Smooth muscle cell (in vitro differentiated cells): ENCODE data around the gene IRX1. TPM values are rescaled to one million over a fixed set of nuclear protein-coding genes. Genes with fewer than 3 reads are reported as not detected.

ENCODE experiments used
- DNase-seq: peaks from one replicate; lab custom pipeline; 2025; ENCODE audit not compliant: unreplicated experiment; lab: John Stamatoyannopoulos, UW
- H2AFZ ChIP-seq: fragments of 200-600 bp; sonication (generic); 2 replicates; pipeline ENCODE4 v1.6.0; 2016; ENCODE audit warnings: antibody characterized with exemption, low read depth, mild to moderate bottlenecking
- H3F3A ChIP-seq: fragments of 200-600 bp; sonication (generic); 2 replicates; pipeline ENCODE4 v1.6.0; 2017; ENCODE audit warnings: antibody characterized with exemption, low read depth
- H3K27ac ChIP-seq: fragments of 200-600 bp; sonication (generic); 2 replicates; pipeline ENCODE4 v1.5.1; 2016; ENCODE audit warnings: low read depth, mild to moderate bottlenecking
- H3K27me3 ChIP-seq: fragments of 200-600 bp; sonication (generic); 2 replicates; pipeline ENCODE4 v1.6.1; 2016; ENCODE audit warnings: low read depth, mild to moderate bottlenecking
- H3K36me3 ChIP-seq: fragments of 200-600 bp; sonication (generic); 2 replicates; pipeline ENCODE4 v1.5.1; 2016; ENCODE audit warnings: low read depth
- H3K4me1 ChIP-seq: fragments of 200-600 bp; sonication (generic); 2 replicates; pipeline ENCODE4 v1.5.1; 2016; ENCODE audit warnings: low read depth
- H3K4me2 ChIP-seq: fragments of 200-600 bp; sonication (generic); 2 replicates; pipeline ENCODE4 v1.6.0; 2016; ENCODE audit warnings: mild to moderate bottlenecking
- H3K4me3 ChIP-seq: fragments of 200-600 bp; sonication (generic); 2 replicates; pipeline ENCODE4 v1.5.1; 2016; ENCODE audit warnings: mild to moderate bottlenecking
- H3K79me2 ChIP-seq: fragments of 200-600 bp; sonication (generic); 2 replicates; pipeline ENCODE4 v1.6.0; 2016; ENCODE audit warnings: low read depth, mild to moderate bottlenecking
- H3K9ac ChIP-seq: fragments of 200-600 bp; sonication (generic); 2 replicates; pipeline ENCODE4 v1.6.0; 2016; ENCODE audit warnings: low read depth
- H3K9me3 ChIP-seq: fragments of 200-600 bp; sonication (generic); replicated peaks from 2 replicates; pipeline ENCODE4 v1.5.1; 2016; ENCODE audit warnings: low read depth
- H4K20me1 ChIP-seq: fragments of 200-600 bp; sonication (generic); 2 replicates; pipeline ENCODE4 v1.6.0; 2016; ENCODE audit warnings: low read depth
- WGBS: methylation state at CpG from one replicate; pipeline ENCODE4 v1.1.7; 2016; ENCODE audit warnings: low lambda C conversion rate; 5-methylcytosine and 5-hydroxymethylcytosine counted together
- polyA plus RNA-seq: library from polyadenylated mRNA; unstranded; fragments of >200 nt; fragmentation: Nextera tagmentation; extraction: Ambion mirVana; gene quantifications from 2 replicates; pipeline ENCODE4 v1.2.1, GENCODE V29; 2016
- total RNA-seq: library from RNA; depleted of rRNA; stranded (reverse); fragments of >200 nt; gene quantifications from 2 replicates; pipeline ENCODE4 v1.2.3, GENCODE V29; 2014
- TF ChIP-seq, protein P1 (sequence below): fragments of 200-600 bp; sonication (generic); IDR thresholded peaks from 2 replicates; pipeline ENCODE4 v1.5.1; 2017; ENCODE audit warnings: borderline replicate concordance, mild to moderate bottlenecking, antibody characterized with exemption; ENCODE audit not compliant: insufficient read depth, poor library complexity, severe bottlenecking

Gene IRX1
- total and polyA plus RNA-seq, 2 experiments from 2014 or later, result 0.30 to 0.67 TPM

DNA sequence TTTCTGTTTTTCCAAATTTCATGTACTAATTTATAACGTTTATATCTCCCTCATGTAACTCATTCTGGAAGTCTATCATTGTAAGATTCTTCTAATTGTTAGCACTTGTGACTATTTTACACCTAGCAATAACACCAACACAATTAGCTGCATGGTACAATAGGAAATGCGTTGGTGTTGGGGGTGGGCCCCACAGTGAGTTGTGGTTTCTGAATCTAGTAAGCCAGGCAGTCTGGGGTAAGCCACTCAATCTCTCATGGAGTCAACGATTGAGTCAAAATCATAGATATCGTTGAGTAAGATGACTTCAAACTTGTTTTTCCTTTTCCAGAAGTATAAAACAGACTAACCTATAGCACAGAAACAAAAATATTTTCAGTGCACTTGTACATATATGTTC is 30.0 kb downstream of the IRX1 start:
- H4K20me1 ChIP-seq, result no peaks in the 10 kb centered on the region
- 83% methylated on average over 4 of the region's 4 CpGs for WGBS

DNA sequence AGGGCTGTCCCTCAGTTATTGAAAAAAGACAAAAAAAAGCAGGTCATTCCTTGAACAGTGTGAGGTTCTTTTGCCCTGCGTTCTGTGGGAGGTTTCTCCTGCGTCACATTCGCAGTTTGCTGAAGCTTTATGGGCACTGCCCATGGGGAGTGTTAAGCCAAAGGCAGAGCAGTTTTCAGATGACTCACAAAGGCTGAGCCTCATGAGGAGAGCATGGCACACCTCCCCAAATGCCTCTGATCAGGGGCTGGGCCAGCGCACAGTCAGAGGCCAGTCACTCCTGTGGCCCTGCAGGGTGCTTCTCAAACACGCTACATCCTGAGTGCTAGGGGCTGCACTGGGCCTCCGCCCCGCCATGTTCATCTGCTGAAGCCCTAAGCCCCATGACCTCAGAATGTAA is 38.4 kb downstream of the IRX1 start:
- H3K79me2 ChIP-seq, result no peaks in the 10 kb centered on the region
- H3F3A ChIP-seq, result no peaks in the 10 kb centered on the region
- DNase-seq, result no peak
- H3K9ac ChIP-seq, result no peak overlapping the region
- 93% methylated on average over 7 of the region's 7 CpGs for WGBS
- H3K4me2 ChIP-seq, result no peak overlapping the region
- H3K27me3 ChIP-seq, result no peaks in the 10 kb centered on the region
- TF ChIP-seq, protein P1, sequence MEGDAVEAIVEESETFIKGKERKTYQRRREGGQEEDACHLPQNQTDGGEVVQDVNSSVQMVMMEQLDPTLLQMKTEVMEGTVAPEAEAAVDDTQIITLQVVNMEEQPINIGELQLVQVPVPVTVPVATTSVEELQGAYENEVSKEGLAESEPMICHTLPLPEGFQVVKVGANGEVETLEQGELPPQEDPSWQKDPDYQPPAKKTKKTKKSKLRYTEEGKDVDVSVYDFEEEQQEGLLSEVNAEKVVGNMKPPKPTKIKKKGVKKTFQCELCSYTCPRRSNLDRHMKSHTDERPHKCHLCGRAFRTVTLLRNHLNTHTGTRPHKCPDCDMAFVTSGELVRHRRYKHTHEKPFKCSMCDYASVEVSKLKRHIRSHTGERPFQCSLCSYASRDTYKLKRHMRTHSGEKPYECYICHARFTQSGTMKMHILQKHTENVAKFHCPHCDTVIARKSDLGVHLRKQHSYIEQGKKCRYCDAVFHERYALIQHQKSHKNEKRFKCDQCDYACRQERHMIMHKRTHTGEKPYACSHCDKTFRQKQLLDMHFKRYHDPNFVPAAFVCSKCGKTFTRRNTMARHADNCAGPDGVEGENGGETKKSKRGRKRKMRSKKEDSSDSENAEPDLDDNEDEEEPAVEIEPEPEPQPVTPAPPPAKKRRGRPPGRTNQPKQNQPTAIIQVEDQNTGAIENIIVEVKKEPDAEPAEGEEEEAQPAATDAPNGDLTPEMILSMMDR, result no peak
- no peaks in the 10 kb centered on the region for H3K9me3 ChIP-seq
- no peak overlapping the region for H3K4me3 ChIP-seq
- no peak overlapping the region for H3K27ac ChIP-seq
- no peaks in the 10 kb centered on the region for H3K36me3 ChIP-seq
- no peaks in the 10 kb centered on the region for H4K20me1 ChIP-seq
- H3K4me1 ChIP-seq, result no peaks in the 10 kb centered on the region
- no peak overlapping the region for H2AFZ ChIP-seq

More for the DNA sequence above, 30.0 kb downstream of the IRX1 start:
- no peaks in the 10 kb centered on the region for H3K27me3 ChIP-seq
- H3K4me3 ChIP-seq, result no peak overlapping the region
- TF ChIP-seq, protein P1, result no peak
- no peaks in the 10 kb centered on the region for H3K36me3 ChIP-seq
- no peak overlapping the region for H3K9ac ChIP-seq
- H2AFZ ChIP-seq, result no peak overlapping the region
- DNase-seq, result no peak
- no peaks in the 10 kb centered on the region for H3K4me1 ChIP-seq
- no peaks in the 10 kb centered on the region for H3F3A ChIP-seq
- no peak overlapping the region for H3K4me2 ChIP-seq
- no peak overlapping the region for H3K27ac ChIP-seq
- H3K9me3 ChIP-seq, result no peaks in the 10 kb centered on the region
- H3K79me2 ChIP-seq, result no peaks in the 10 kb centered on the region

DNA sequence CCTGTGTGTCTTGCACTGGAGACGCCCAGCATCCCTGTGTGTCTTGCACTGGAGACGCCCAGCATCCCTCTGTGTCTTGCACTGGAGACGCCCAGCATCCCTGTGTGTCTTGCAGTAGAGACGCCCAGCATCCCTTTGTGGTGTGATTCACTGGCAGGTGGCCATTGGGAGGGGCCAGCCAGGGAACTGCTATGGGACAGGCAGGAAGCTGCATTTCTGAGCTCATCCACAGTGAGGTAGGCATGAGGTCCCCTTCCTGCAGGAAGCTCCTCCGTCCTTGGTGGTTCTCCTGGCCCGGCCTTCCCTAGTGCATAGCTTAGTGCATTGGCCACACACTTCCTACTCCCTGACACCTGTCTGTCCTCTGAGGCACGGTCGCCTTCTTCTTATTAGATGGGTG is 43.5 kb downstream of the IRX1 start:
- no peaks in the 10 kb centered on the region for H3K27me3 ChIP-seq
- no peaks in the 10 kb centered on the region for H3K79me2 ChIP-seq
- WGBS, result 90% methylated on average over 7 of the region's 8 CpGs
- H3K4me3 ChIP-seq, result no peak overlapping the region
- no peaks in the 10 kb centered on the region for H3K9me3 ChIP-seq
- TF ChIP-seq, protein P1, result no peak
- no peak overlapping the region for H2AFZ ChIP-seq
- H3F3A ChIP-seq, result no peaks in the 10 kb centered on the region
- no peak for DNase-seq
- no peak overlapping the region for H3K27ac ChIP-seq
- H3K4me2 ChIP-seq, result no peak overlapping the region
- no peaks in the 10 kb centered on the region for H3K4me1 ChIP-seq
- no peaks in the 10 kb centered on the region for H4K20me1 ChIP-seq
- H3K36me3 ChIP-seq, result no peaks in the 10 kb centered on the region
- H3K9ac ChIP-seq, result no peak overlapping the region

DNA sequence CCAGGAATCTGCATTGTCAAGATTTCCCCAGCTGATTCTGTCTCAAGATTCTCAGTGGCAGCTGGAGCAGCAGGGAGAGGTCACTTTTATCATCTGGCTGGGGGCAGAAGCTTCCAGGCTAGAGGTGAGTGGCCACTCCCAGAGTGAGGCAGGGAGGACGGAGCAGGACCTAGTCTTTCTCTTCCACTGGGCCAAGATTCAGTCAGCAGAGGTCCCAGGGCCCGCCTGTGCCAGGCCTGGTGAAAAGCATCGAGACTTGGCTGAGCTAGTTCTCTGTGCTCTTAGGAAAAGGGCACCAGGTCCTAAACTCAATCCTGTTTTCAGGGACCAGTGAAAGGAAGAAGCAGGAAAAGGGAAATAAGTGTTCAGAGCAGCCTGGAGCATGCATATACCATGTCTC is 46.6 kb downstream of the IRX1 start:
- no peak overlapping the region for H3K9ac ChIP-seq
- H3K4me2 ChIP-seq, result no peak overlapping the region
- no peaks in the 10 kb centered on the region for H3K4me1 ChIP-seq
- no peak overlapping the region for H3K4me3 ChIP-seq
- no peaks in the 10 kb centered on the region for H3K36me3 ChIP-seq
- no peaks in the 10 kb centered on the region for H3K9me3 ChIP-seq
- H4K20me1 ChIP-seq, result no peaks in the 10 kb centered on the region
- WGBS, result 91% methylated on average over 3 of the region's 3 CpGs
- H3K27me3 ChIP-seq, result no peaks in the 10 kb centered on the region
- no peaks in the 10 kb centered on the region for H3K79me2 ChIP-seq
- DNase-seq, result no peak
- TF ChIP-seq, protein P1, result no peak
- no peaks in the 10 kb centered on the region for H3F3A ChIP-seq
- H3K27ac ChIP-seq, result no peak overlapping the region
- H2AFZ ChIP-seq, result no peak overlapping the region
